Mesenchymal stem cell (in vitro differentiated cells and primary cell): ENCODE data around the gene OTC.

Source experiments
- DNase-seq: peaks from one replicate; pipeline ENCODE4 v3.0.0-alpha.2; 2013
- H2AFZ ChIP-seq: one replicate; pipeline ENCODE4 v1.6.1; 2013; ENCODE audit warnings: low read depth, mild to moderate bottlenecking, control low read depth, inconsistent platforms, low read length, moderate library complexity
- H2AK5ac ChIP-seq: 2 replicates; pipeline ENCODE4 v1.6.1; 2013; ENCODE audit warnings: low read length, moderate library complexity, mild to moderate bottlenecking, inconsistent platforms; ENCODE audit not compliant: severe bottlenecking
- H2BK120ac ChIP-seq: one replicate; pipeline ENCODE4 v1.6.1; 2013; ENCODE audit warnings: low read depth, mild to moderate bottlenecking, inconsistent platforms, low read length, moderate library complexity
- H2BK12ac ChIP-seq, 2 experiments: one replicate each; pipeline ENCODE4 v1.6.1; 2013; ENCODE audit warnings: inconsistent platforms in 2 of 2, low read length in 2 of 2, mild to moderate bottlenecking in 2 of 2, moderate library complexity in 2 of 2, control low read depth in 1 of 2
- H2BK15ac ChIP-seq: one replicate; pipeline ENCODE4 v1.6.1; 2013; ENCODE audit warnings: mild to moderate bottlenecking, low read depth, inconsistent platforms; ENCODE audit not compliant: poor library complexity, severe bottlenecking
- H2BK5ac ChIP-seq: 2 replicates; pipeline ENCODE4 v1.6.1; 2013; ENCODE audit warnings: low read depth, mild to moderate bottlenecking, low read length, control low read depth, inconsistent platforms; ENCODE audit not compliant: poor library complexity, severe bottlenecking
- H3K14ac ChIP-seq, 2 experiments: one replicate each; pipeline ENCODE4 v1.6.1; 2013; ENCODE audit warnings: inconsistent platforms in 2 of 2, low read length in 2 of 2, control low read depth in 1 of 2, mild to moderate bottlenecking in 1 of 2, moderate library complexity in 1 of 2
- H3K18ac ChIP-seq, 2 experiments: one replicate each; pipeline ENCODE4 v1.6.1; 2013; ENCODE audit warnings: inconsistent platforms in 2 of 2, low read length in 2 of 2, control low read depth in 1 of 2, low read depth in 1 of 2, mild to moderate bottlenecking in 1 of 2
- H3K23ac ChIP-seq, 2 experiments: one replicate each; pipeline ENCODE4 v1.6.1; 2013; ENCODE audit warnings: inconsistent platforms in 2 of 2, low read length in 2 of 2, mild to moderate bottlenecking in 2 of 2, moderate library complexity in 2 of 2, control low read depth in 1 of 2
- H3K27ac ChIP-seq: 2 replicates; pipeline ENCODE4 v1.5.1; 2013; ENCODE audit warnings: mild to moderate bottlenecking, moderate library complexity, low read length, control low read depth, inconsistent platforms; ENCODE audit not compliant: poor library complexity, severe bottlenecking
- H3K27me3 ChIP-seq, 2 experiments: 2 replicates each; pipeline versions ENCODE4 v1.6.1 to v1.7.0; 2013; ENCODE audit warnings: low read length in 2 of 2, mild to moderate bottlenecking in 2 of 2, moderate library complexity in 2 of 2, control low read depth in 1 of 2, inconsistent platforms in 1 of 2; ENCODE audit not compliant: control insufficient read depth in 1 of 2, insufficient read depth in 1 of 2
- H3K36me3 ChIP-seq, 2 experiments: 2 replicates each; pipeline versions ENCODE4 v1.6.1 to v1.7.0; 2013; ENCODE audit warnings: low read length in 2 of 2, control low read depth in 1 of 2, inconsistent platforms in 1 of 2, low read depth in 1 of 2, mild to moderate bottlenecking in 1 of 2; ENCODE audit not compliant: insufficient read depth in 2 of 2, control insufficient read depth in 1 of 2
- H3K4ac ChIP-seq, 2 experiments: one replicate each; pipeline ENCODE4 v1.6.1; 2013; ENCODE audit warnings: inconsistent platforms in 2 of 2, low read length in 2 of 2, mild to moderate bottlenecking in 2 of 2, moderate library complexity in 2 of 2, control low read depth in 1 of 2, low read depth in 1 of 2
- H3K4me1 ChIP-seq: 2 replicates; pipeline ENCODE4 v1.6.1; 2013; ENCODE audit warnings: low read depth, low read length, control low read depth; ENCODE audit not compliant: control insufficient read depth, insufficient read depth
- H3K4me2 ChIP-seq: 2 replicates; pipeline ENCODE4 v1.6.1; 2013; ENCODE audit warnings: low read length, mild to moderate bottlenecking, inconsistent platforms; ENCODE audit not compliant: poor library complexity, severe bottlenecking
- H3K4me3 ChIP-seq, 2 experiments: 2 replicates each; pipeline versions ENCODE4 v1.5.1 to v1.7.0; 2013; ENCODE audit warnings: low read length in 2 of 2, mild to moderate bottlenecking in 2 of 2, control low read depth in 1 of 2, low read depth in 1 of 2; ENCODE audit not compliant: insufficient read depth in 1 of 2
- H3K79me1 ChIP-seq: replicated peaks from 2 replicates; pipeline ENCODE4 v1.6.1; 2013; ENCODE audit warnings: mild to moderate bottlenecking, control low read depth, low read length, inconsistent platforms; ENCODE audit not compliant: poor library complexity, severe bottlenecking
- H3K9ac ChIP-seq: 2 replicates; pipeline ENCODE4 v1.7.0; 2013; ENCODE audit warnings: mild to moderate bottlenecking, low read length, moderate library complexity
- H3K9me3 ChIP-seq: 2 replicates; pipeline ENCODE4 v1.7.0; 2013; ENCODE audit warnings: mild to moderate bottlenecking, low read length; ENCODE audit not compliant: control insufficient read depth
- H4K8ac ChIP-seq: one replicate; pipeline ENCODE4 v1.6.1; 2013; ENCODE audit warnings: inconsistent platforms, mild to moderate bottlenecking, low read length, moderate library complexity
- H4K91ac ChIP-seq: one replicate; pipeline ENCODE4 v1.6.1; 2013; ENCODE audit warnings: mild to moderate bottlenecking, low read length, inconsistent platforms
- WGBS: methylation state at CpG from one replicate; pipeline ENCODE4 v1.1.7; 2013; ENCODE audit warnings: mixed read lengths; 5-methylcytosine and 5-hydroxymethylcytosine counted together

The OTC gene

GRCh38 chrX:38341442-38341841, 11.0 kb upstream of the OTC start:
- no peak overlapping the region for H3K27ac ChIP-seq
- H3K4ac ChIP-seq: no peak overlapping the region
- H2AFZ ChIP-seq: no peak overlapping the region
- no peak overlapping the region for H4K8ac ChIP-seq
- no peak overlapping the region for H3K4me2 ChIP-seq
- no peak overlapping the region for H2BK120ac ChIP-seq
- peaks cover 0 to 7% of the 10 kb centered on the region in 2 experiments for H3K27me3 ChIP-seq
- no peak overlapping the region for H2BK15ac ChIP-seq
- H4K91ac ChIP-seq: no peak overlapping the region
- no peak overlapping the region for H2BK12ac ChIP-seq
- no peaks in the 10 kb centered on the region for H3K4me1 ChIP-seq
- no peak overlapping the region for H2AK5ac ChIP-seq
- no peak overlapping the region for H3K23ac ChIP-seq
- H3K36me3 ChIP-seq: no peaks in the 10 kb centered on the region
- no peak overlapping the region for H3K14ac ChIP-seq
- H3K79me1 ChIP-seq: no peaks in the 10 kb centered on the region
- H3K18ac ChIP-seq: no peak overlapping the region
- no peak overlapping the region for H2BK5ac ChIP-seq
- H3K9ac ChIP-seq: no peak overlapping the region
- WGBS: 20% methylated on average over 1 of the region's 3 CpGs
- no peaks in the 10 kb centered on the region for H3K9me3 ChIP-seq
- H3K4me3 ChIP-seq: no peak overlapping the region
- no peak for DNase-seq

- H3K27ac ChIP-seq: no peak overlapping the region
- no peaks in the 10 kb centered on the region for H3K79me1 ChIP-seq
- H2AFZ ChIP-seq: no peak overlapping the region
- no peak overlapping the region for H4K91ac ChIP-seq
- H2AK5ac ChIP-seq: no peak overlapping the region
- H3K9ac ChIP-seq: no peak overlapping the region
- no peaks in the 10 kb centered on the region for H3K4me1 ChIP-seq
- no peak overlapping the region for H3K18ac ChIP-seq
- H2BK12ac ChIP-seq: no peak overlapping the region
- H4K8ac ChIP-seq: no peak overlapping the region
- peaks cover 0 to 7% of the 10 kb centered on the region in 2 experiments for H3K27me3 ChIP-seq
- no peaks in the 10 kb centered on the region for H3K36me3 ChIP-seq
- H3K4me2 ChIP-seq: no peak overlapping the region
- H3K4ac ChIP-seq: no peak overlapping the region
- H2BK120ac ChIP-seq: no peak overlapping the region
- no peak overlapping the region for H2BK5ac ChIP-seq
- 60% methylated on average over 1 of the region's 2 CpGs for WGBS
- no peaks in the 10 kb centered on the region for H3K9me3 ChIP-seq
- H2BK15ac ChIP-seq: no peak overlapping the region
- no peak overlapping the region for H3K4me3 ChIP-seq
- H3K14ac ChIP-seq: no peak overlapping the region
- no peak for DNase-seq
- no peak overlapping the region for H3K23ac ChIP-seq
Measured at GRCh38 chrX:38342853-38343778, 9.3 kb upstream of the OTC start.

GRCh38 chrX:38346150-38346549, 6.3 kb upstream of the OTC start:
- Histone ChIP-seq H3K14ac (no peak overlapping the region), H3K27me3 (peaks cover 0 to 14% of the 10 kb centered on the region in 2 experiments), H2BK5ac (no peak overlapping the region), H3K9me3 (peaks cover 2% of the 10 kb centered on the region), H3K27ac (no peak overlapping the region), H4K91ac (no peak overlapping the region), H3K23ac (no peak overlapping the region), H3K4me2 (no peak overlapping the region), H3K4me1 (no peaks in the 10 kb centered on the region), H3K18ac (no peak overlapping the region), H4K8ac (no peak overlapping the region), H3K4ac (no peak overlapping the region), H2BK15ac (no peak overlapping the region), H3K36me3 (no peaks in the 10 kb centered on the region), H2AFZ (no peak overlapping the region), H3K9ac (no peak overlapping the region), H2BK12ac (no peak overlapping the region), H3K4me3 (no peak overlapping the region), H2AK5ac (no peak overlapping the region), H3K79me1 (no peaks in the 10 kb centered on the region), H2BK120ac (no peak overlapping the region)
- WGBS: 100% methylated on average over 1 of the region's 5 CpGs
- no peak for DNase-seq

GRCh38 chrX:38347136-38347535, 5.3 kb upstream of the OTC start:
- no peak overlapping the region for H3K23ac ChIP-seq
- peak; percentile 73 for DNase-seq
- WGBS: no CpG with 5 or more reads among the region's 2 CpGs
- no peak overlapping the region for H3K4me2 ChIP-seq
- peaks cover 0 to 15% of the 10 kb centered on the region in 2 experiments for H3K27me3 ChIP-seq
- H3K4ac ChIP-seq: no peak overlapping the region
- H3K4me1 ChIP-seq: no peaks in the 10 kb centered on the region
- no peak overlapping the region for H3K27ac ChIP-seq
- H2AK5ac ChIP-seq: no peak overlapping the region
- H3K14ac ChIP-seq: no peak overlapping the region
- H3K9me3 ChIP-seq: peaks cover 2% of the 10 kb centered on the region
- no peaks in the 10 kb centered on the region for H3K79me1 ChIP-seq
- no peak overlapping the region for H3K18ac ChIP-seq
- no peak overlapping the region for H2BK12ac ChIP-seq
- H3K4me3 ChIP-seq: no peak overlapping the region
- no peak overlapping the region for H4K8ac ChIP-seq
- H2BK120ac ChIP-seq: no peak overlapping the region
- no peak overlapping the region for H2AFZ ChIP-seq
- no peak overlapping the region for H2BK5ac ChIP-seq
- H2BK15ac ChIP-seq: no peak overlapping the region
- H3K36me3 ChIP-seq: no peaks in the 10 kb centered on the region
- no peak overlapping the region for H3K9ac ChIP-seq
- H4K91ac ChIP-seq: no peak overlapping the region
